GM12873 (cell line): ENCODE results near the gene HPSE2.

Source experiments
- CTCF ChIP-seq: IDR thresholded peaks from 2 replicates; pipeline ENCODE4 v1.5.1; 2012; ENCODE audit warnings: low read depth, mild to moderate bottlenecking, moderate library complexity, low read length, control low read depth; ENCODE audit not compliant: insufficient read depth; ENCODE audit errors: missing control alignments

Gene HPSE2

GRCh38 chr10:98516352-98516751 is 719.3 kb downstream of the HPSE2 start:
- TF ChIP-seq CTCF, result no peak

- TF ChIP-seq CTCF, result no peak
Observed at GRCh38 chr10:98513704-98514103, 721.9 kb downstream of the HPSE2 start.

GRCh38 chr10:98511876-98512275 is 723.8 kb downstream of the HPSE2 start:
- no peak for TF ChIP-seq CTCF

- TF ChIP-seq CTCF, result no peak
Observed at GRCh38 chr10:98510412-98510995, 725.1 kb downstream of the HPSE2 start.

- no peak for TF ChIP-seq CTCF
Observed at GRCh38 chr10:98509745-98510144, 725.9 kb downstream of the HPSE2 start.

GRCh38 chr10:98492763-98493162 is 742.9 kb downstream of the HPSE2 start:
- no peak for TF ChIP-seq CTCF

- TF ChIP-seq CTCF, result no peak
Observed at GRCh38 chr10:98489561-98490481, 745.8 kb downstream of the HPSE2 start.
